ENCODE measurements around the gene CCAR1. TPM values are rescaled to one million over a fixed set of nuclear protein-coding genes. Genes with fewer than 3 reads are reported as not detected.

Gene CCAR1
- total and polyA plus RNA-seq, 2 of the 13 experiments (the other 11 are each of a cell fraction or from before 2014, with no cell fraction given), result 74.5 to 81.6 TPM

- TF ChIP-seq ZBTB14 (CRISPR knock-in tag; IDR thresholded peaks at IDR 0.05) (peak; percentile 72), ZFY (CRISPR knock-in tag; IDR thresholded peaks at IDR 0.05) (peak; percentile 38), RBFOX2 (IDR thresholded peaks at IDR 0.05; ENCODE audit: low read depth, low read length) (peak; percentile 54; the same call in 1 of the 2 replicates), ZNF768 (CRISPR knock-in tag; IDR thresholded peaks at IDR 0.05) (peak; percentile 27; the same call in 1 of the 2 replicates), ZNF687 (CRISPR knock-in tag; IDR thresholded peaks at IDR 0.05) (peak; percentile 38), HNRNPLL (IDR thresholded peaks at IDR 0.05; ENCODE audit: low read depth, low read length, poor library complexity, severe bottlenecking) (peak; percentile 29)
- TF ChIP-seq, protein P1, sequence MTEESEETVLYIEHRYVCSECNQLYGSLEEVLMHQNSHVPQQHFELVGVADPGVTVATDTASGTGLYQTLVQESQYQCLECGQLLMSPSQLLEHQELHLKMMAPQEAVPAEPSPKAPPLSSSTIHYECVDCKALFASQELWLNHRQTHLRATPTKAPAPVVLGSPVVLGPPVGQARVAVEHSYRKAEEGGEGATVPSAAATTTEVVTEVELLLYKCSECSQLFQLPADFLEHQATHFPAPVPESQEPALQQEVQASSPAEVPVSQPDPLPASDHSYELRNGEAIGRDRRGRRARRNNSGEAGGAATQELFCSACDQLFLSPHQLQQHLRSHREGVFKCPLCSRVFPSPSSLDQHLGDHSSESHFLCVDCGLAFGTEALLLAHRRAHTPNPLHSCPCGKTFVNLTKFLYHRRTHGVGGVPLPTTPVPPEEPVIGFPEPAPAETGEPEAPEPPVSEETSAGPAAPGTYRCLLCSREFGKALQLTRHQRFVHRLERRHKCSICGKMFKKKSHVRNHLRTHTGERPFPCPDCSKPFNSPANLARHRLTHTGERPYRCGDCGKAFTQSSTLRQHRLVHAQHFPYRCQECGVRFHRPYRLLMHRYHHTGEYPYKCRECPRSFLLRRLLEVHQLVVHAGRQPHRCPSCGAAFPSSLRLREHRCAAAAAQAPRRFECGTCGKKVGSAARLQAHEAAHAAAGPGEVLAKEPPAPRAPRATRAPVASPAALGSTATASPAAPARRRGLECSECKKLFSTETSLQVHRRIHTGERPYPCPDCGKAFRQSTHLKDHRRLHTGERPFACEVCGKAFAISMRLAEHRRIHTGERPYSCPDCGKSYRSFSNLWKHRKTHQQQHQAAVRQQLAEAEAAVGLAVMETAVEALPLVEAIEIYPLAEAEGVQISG (CRISPR knock-in tag; IDR thresholded peaks at IDR 0.05), result 0 out of 2 replicates have a peak, but pooled peaks have one; percentile 19
Measured at GRCh38 chr10:68828083-68828601, 107.1 kb downstream of the CCAR1 start (continued).

Measured in HepG2 (cell line).